Neuronal stem cell (in vitro differentiated cells): ENCODE results near the gene CHAD.

Experiments
- DNase-seq: peaks from one replicate; pipeline ENCODE4 v3.0.0-alpha.2; 2013; ENCODE audit warnings: low spot score
- H2AFZ ChIP-seq: one replicate; pipeline ENCODE4 v1.6.1; 2013; ENCODE audit warnings: mild to moderate bottlenecking, low read length, inconsistent platforms
- H2AK5ac ChIP-seq: 2 replicates; pipeline ENCODE4 v1.6.1; 2013; ENCODE audit warnings: low read depth, mild to moderate bottlenecking, inconsistent platforms, low read length, moderate library complexity, mixed read lengths
- H2BK120ac ChIP-seq: 2 replicates; pipeline ENCODE4 v1.6.1; 2013; ENCODE audit warnings: low read depth, mild to moderate bottlenecking, inconsistent platforms, low read length, moderate library complexity, mixed read lengths
- H2BK12ac ChIP-seq: one replicate; pipeline ENCODE4 v1.6.1; 2013; ENCODE audit warnings: low read length, inconsistent platforms
- H2BK15ac ChIP-seq: 2 replicates; pipeline ENCODE4 v1.6.1; 2013; ENCODE audit warnings: mild to moderate bottlenecking, low read length, inconsistent platforms, mixed read lengths
- H2BK5ac ChIP-seq: one replicate; pipeline ENCODE4 v1.6.1; 2013; ENCODE audit warnings: inconsistent platforms, mild to moderate bottlenecking, low read length, moderate library complexity
- H3K14ac ChIP-seq: one replicate; pipeline ENCODE4 v1.6.1; 2013; ENCODE audit warnings: low read length, inconsistent platforms
- H3K18ac ChIP-seq: 2 replicates; pipeline ENCODE4 v1.6.1; 2013; ENCODE audit warnings: low read length, inconsistent platforms
- H3K23ac ChIP-seq: 2 replicates; pipeline ENCODE4 v1.6.1; 2013; ENCODE audit warnings: low read depth, mild to moderate bottlenecking, mixed read lengths, low read length, inconsistent platforms; ENCODE audit not compliant: poor library complexity
- H3K27ac ChIP-seq: replicated peaks from 3 replicates; pipeline ENCODE4 v1.5.1; 2013; ENCODE audit warnings: low read length, inconsistent platforms
- H3K27me3 ChIP-seq, 3 experiments: 2 replicates each; pipeline ENCODE4 v1.6.1; 2013; ENCODE audit warnings: low read length in 3 of 3, mild to moderate bottlenecking in 2 of 3, inconsistent platforms in 1 of 3, low read depth in 1 of 3, mixed read lengths in 1 of 3, moderate library complexity in 1 of 3; ENCODE audit not compliant: control insufficient read depth in 3 of 3, insufficient read depth in 3 of 3
- H3K36me3 ChIP-seq, 2 donors: replicated peaks in 1 of 2; 2 replicates each; pipeline ENCODE4 v1.6.1; 2013; ENCODE audit warnings: low read length in 2 of 2; ENCODE audit not compliant: control insufficient read depth in 2 of 2, insufficient read depth in 2 of 2
- H3K4ac ChIP-seq: 2 replicates; pipeline ENCODE4 v1.6.1; 2013; ENCODE audit warnings: inconsistent platforms, mild to moderate bottlenecking, low read length, moderate library complexity
- H3K4me1 ChIP-seq, 2 donors: 1 replicate in 1 of 2; 2 replicates in 1 of 2; pipeline ENCODE4 v1.6.1; 2013; ENCODE audit warnings: low read length in 2 of 2, low read depth in 1 of 2; ENCODE audit not compliant: control insufficient read depth in 2 of 2, insufficient read depth in 1 of 2
- H3K4me2 ChIP-seq: one replicate; pipeline ENCODE4 v1.6.1; 2013; ENCODE audit warnings: mild to moderate bottlenecking, low read length, inconsistent platforms; ENCODE audit not compliant: insufficient read depth, poor library complexity, severe bottlenecking
- H3K4me3 ChIP-seq, 2 donors: 2 replicates each; pipeline ENCODE4 v1.5.1; 2013; ENCODE audit warnings: low read length in 2 of 2, mild to moderate bottlenecking in 2 of 2, inconsistent platforms in 1 of 2, moderate library complexity in 1 of 2
- H3K79me1 ChIP-seq: one replicate; pipeline ENCODE4 v1.6.1; 2013; ENCODE audit warnings: low read depth, mild to moderate bottlenecking, inconsistent platforms, low read length, moderate library complexity
- H3K9ac ChIP-seq: one replicate; pipeline ENCODE4 v1.6.1; 2013; ENCODE audit warnings: mild to moderate bottlenecking, low read depth, low read length, inconsistent platforms; ENCODE audit not compliant: poor library complexity
- H3K9me3 ChIP-seq, 2 donors: replicated peaks in 1 of 2; 2 replicates each; pipeline versions ENCODE3 to v1.6.1; 2013; ENCODE audit warnings: low read length in 2 of 2, mild to moderate bottlenecking in 2 of 2, inconsistent platforms in 1 of 2, low read depth in 1 of 2, mixed read lengths in 1 of 2, moderate library complexity in 1 of 2; ENCODE audit not compliant: control insufficient read depth in 2 of 2, insufficient read depth in 1 of 2
- H4K8ac ChIP-seq: one replicate; pipeline ENCODE4 v1.6.1; 2013; ENCODE audit warnings: low read depth, mild to moderate bottlenecking, inconsistent platforms, low read length, moderate library complexity
- H4K91ac ChIP-seq: one replicate; pipeline ENCODE4 v1.6.1; 2013; ENCODE audit warnings: low read length, low read depth, mild to moderate bottlenecking, inconsistent platforms; ENCODE audit not compliant: poor library complexity
- WGBS, 2 donors: extraction: QIAGEN DNeasy Blood & Tissue Kit; methylation state at CpG; one replicate each; pipeline ENCODE4 v1.1.7; 2013; ENCODE audit warnings: missing lambda C conversion rate in 2 of 2, mixed read lengths in 1 of 2; ENCODE audit not compliant: insufficient read length in 2 of 2, insufficient replicate concordance in 1 of 2; ENCODE audit errors: extremely low coverage in 2 of 2; 5-methylcytosine and 5-hydroxymethylcytosine counted together

CHAD gene

DNA sequence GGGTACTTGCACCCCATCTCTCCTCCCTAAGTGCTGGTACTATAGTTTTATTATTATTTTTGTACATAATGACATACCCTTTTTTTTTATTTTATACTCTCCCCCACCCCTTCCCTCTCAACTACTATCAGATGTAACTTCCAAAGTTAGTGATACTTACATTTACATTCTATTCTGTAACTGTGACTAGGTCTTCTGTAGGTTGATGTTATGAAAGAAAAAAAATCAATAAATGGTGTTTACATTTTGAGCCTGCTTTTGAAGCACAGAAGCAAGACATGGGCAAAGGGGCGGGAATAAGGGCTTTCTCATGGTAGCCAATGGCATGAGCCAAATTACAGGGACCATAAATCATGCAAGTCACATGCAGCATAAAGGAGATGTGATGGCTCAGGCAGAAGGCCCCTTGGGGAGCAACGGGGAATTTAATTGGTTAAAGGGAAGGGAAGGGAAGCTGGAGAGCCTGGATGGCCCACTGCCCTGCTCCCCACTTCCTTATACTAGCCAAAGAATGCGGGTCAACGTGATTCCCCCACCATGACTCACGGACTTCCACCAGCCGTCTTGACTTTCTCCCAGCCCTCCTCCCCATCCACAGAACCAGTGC lies 45.0 kb downstream of the CHAD start:
- no CpG with 5 or more reads among the region's 6 CpGs for WGBS, 2 donors
- H3K4me1 ChIP-seq = peaks cover 10 to 14% of the 10 kb centered on the region in 2 donors

GRCh38 chr17:50422738-50423137 lies 45.9 kb downstream of the CHAD start:
- Histone ChIP-seq H3K9ac (no peak overlapping the region), H3K4ac (no peak overlapping the region), H2BK12ac (no peak overlapping the region), H3K27me3 (peaks cover 0 to 16% (median 3%) of the 10 kb centered on the region in 3 experiments), H2BK120ac (no peak overlapping the region), H3K27ac (no peak overlapping the region), H2AK5ac (no peak overlapping the region), H3K9me3 (no peaks in the 10 kb centered on the region), H4K91ac (no peak overlapping the region), H3K18ac (no peak overlapping the region), H3K23ac (no peak overlapping the region), H4K8ac (no peak overlapping the region), H3K79me1 (no peaks in the 10 kb centered on the region), H3K4me1 (peaks cover 10 to 14% of the 10 kb centered on the region in 2 donors), H2BK15ac (no peak overlapping the region), H2AFZ (no peak overlapping the region), H3K4me2 (no peak overlapping the region), H3K4me3 (no peak overlapping the region), H2BK5ac (no peak overlapping the region), H3K36me3 (no peaks in the 10 kb centered on the region), H3K14ac (no peak overlapping the region)
- WGBS, 2 donors = no CpG with 5 or more reads among the region's 2 CpGs
- no peak for DNase-seq

More for the DNA sequence above, 45.0 kb downstream of the CHAD start:
- Histone ChIP-seq H2BK120ac (no peak overlapping the region), H3K23ac (no peak overlapping the region), H4K91ac (no peak overlapping the region), H3K14ac (no peak overlapping the region), H3K27ac (no peak overlapping the region), H3K79me1 (no peaks in the 10 kb centered on the region), H3K4me2 (no peak overlapping the region), H3K4me3 (no peak overlapping the region), H3K27me3 (peaks cover 0 to 16% (median 3%) of the 10 kb centered on the region in 3 experiments), H3K4ac (no peak overlapping the region), H2BK12ac (no peak overlapping the region), H2BK5ac (no peak overlapping the region), H4K8ac (no peak overlapping the region), H3K18ac (no peak overlapping the region), H2AFZ (no peak overlapping the region), H2AK5ac (no peak overlapping the region), H3K9ac (no peak overlapping the region), H3K36me3 (no peaks in the 10 kb centered on the region), H2BK15ac (no peak overlapping the region), H3K9me3 (no peaks in the 10 kb centered on the region)
- DNase-seq = no peak

GRCh38 chr17:50421308-50422051 lies 47.2 kb downstream of the CHAD start:
- no peaks in the 10 kb centered on the region for H3K79me1 ChIP-seq
- H3K18ac ChIP-seq = no peak overlapping the region
- no peak overlapping the region for H3K4ac ChIP-seq
- no peak overlapping the region for H3K23ac ChIP-seq
- H3K4me3 ChIP-seq = no peak overlapping the region
- H4K8ac ChIP-seq = no peak overlapping the region
- H2BK15ac ChIP-seq = no peak overlapping the region
- no peak overlapping the region for H2BK120ac ChIP-seq
- H3K27me3 ChIP-seq = peaks cover 0 to 16% (median 3%) of the 10 kb centered on the region in 3 experiments
- H3K14ac ChIP-seq = no peak overlapping the region
- no peak overlapping the region for H3K4me2 ChIP-seq
- no peaks in the 10 kb centered on the region for H3K36me3 ChIP-seq
- H3K4me1 ChIP-seq = peaks cover 5 to 9% of the 10 kb centered on the region in 2 donors
- H3K9ac ChIP-seq = no peak overlapping the region
- H2AFZ ChIP-seq = no peak overlapping the region
- H3K27ac ChIP-seq = no peak overlapping the region
- H2BK12ac ChIP-seq = no peak overlapping the region
- H3K9me3 ChIP-seq = no peaks in the 10 kb centered on the region
- H4K91ac ChIP-seq = no peak overlapping the region
- DNase-seq = no peak
- no peak overlapping the region for H2BK5ac ChIP-seq
- H2AK5ac ChIP-seq = no peak overlapping the region
- WGBS, 2 donors = no CpG with 5 or more reads among the region's 3 CpGs

DNA sequence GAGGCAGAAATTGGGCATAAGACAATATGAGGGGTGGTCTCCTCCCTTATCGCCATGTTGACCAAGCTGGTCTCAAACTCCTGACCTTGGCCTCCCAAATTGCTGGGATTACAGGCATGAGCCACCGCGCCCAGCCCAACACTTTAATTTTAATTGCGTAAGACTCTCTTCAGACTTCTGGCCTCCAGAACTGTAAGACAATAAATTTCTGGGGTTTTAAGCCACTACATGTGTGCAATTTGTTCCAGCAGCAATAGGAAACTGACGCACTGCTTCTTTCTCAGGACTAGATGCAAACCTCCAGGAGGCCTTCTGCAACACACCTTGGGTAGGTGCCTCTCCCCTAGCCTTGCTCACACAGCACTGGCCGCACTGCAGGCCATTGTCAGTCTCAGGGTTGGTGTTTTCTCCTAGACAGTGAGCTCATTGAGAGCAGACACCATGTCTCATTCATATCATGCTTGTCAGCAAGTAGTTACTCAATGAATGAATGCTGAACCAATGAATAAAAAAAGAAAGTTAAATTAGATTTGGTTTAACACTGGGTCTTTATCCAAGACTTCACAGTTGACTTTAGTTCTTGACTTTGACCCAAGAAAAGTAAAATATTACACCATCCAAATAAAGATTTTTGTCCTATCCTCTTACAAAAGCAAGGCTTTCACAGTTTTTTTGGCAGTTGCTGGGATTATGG lies 48.1 kb downstream of the CHAD start:
- H3K4ac ChIP-seq = no peak overlapping the region
- H3K9me3 ChIP-seq = no peaks in the 10 kb centered on the region
- H3K4me1 ChIP-seq = peaks cover 3 to 5% of the 10 kb centered on the region in 2 donors
- H4K91ac ChIP-seq = no peak overlapping the region
- H2AFZ ChIP-seq = no peak overlapping the region
- no peak overlapping the region for H3K18ac ChIP-seq
- H3K27me3 ChIP-seq = peaks cover 0 to 16% (median 3%) of the 10 kb centered on the region in 3 experiments
- H2BK12ac ChIP-seq = no peak overlapping the region
- H3K9ac ChIP-seq = no peak overlapping the region
- no peak overlapping the region for H2BK5ac ChIP-seq
- no peak overlapping the region for H3K14ac ChIP-seq
- no peaks in the 10 kb centered on the region for H3K79me1 ChIP-seq
- H3K4me2 ChIP-seq = no peak overlapping the region
- DNase-seq = no peak
- H3K23ac ChIP-seq = no peak overlapping the region
- WGBS, 2 donors = no CpG with 5 or more reads among the region's 6 CpGs
- H2AK5ac ChIP-seq = no peak overlapping the region
- no peak overlapping the region for H2BK15ac ChIP-seq
- no peaks in the 10 kb centered on the region for H3K36me3 ChIP-seq
- H4K8ac ChIP-seq = no peak overlapping the region
- H2BK120ac ChIP-seq = no peak overlapping the region
- H3K4me3 ChIP-seq = no peak overlapping the region
- H3K27ac ChIP-seq = no peak overlapping the region
